GM19468 (cell line): ENCODE measurements around the gene DOCK2.

Experiments used
- ATAC-seq: cut with Tn5 transposase; IDR thresholded peaks from one replicate; pipeline ENCODE4 v1.9.1; 2021; ENCODE audit warnings: mild to moderate bottlenecking, moderate library complexity, moderate number of reproducible peaks; ENCODE audit not compliant: unreplicated experiment; ENCODE audit errors: extremely low read depth

The DOCK2 gene

GRCh38 chr5:169914766-169915165, 277.7 kb downstream of the DOCK2 start:
- ATAC-seq = no peak

GRCh38 chr5:169917500-169917899, 280.4 kb downstream of the DOCK2 start:
- no peak for ATAC-seq

GRCh38 chr5:169918228-169918627, 281.2 kb downstream of the DOCK2 start:
- ATAC-seq = no peak

- ATAC-seq = no peak
Observed at GRCh38 chr5:169920474-169920873, 283.4 kb downstream of the DOCK2 start.

GRCh38 chr5:169921384-169921783, 284.3 kb downstream of the DOCK2 start:
- no peak for ATAC-seq

- no peak for ATAC-seq
Observed at GRCh38 chr5:169921949-169922348, 284.9 kb downstream of the DOCK2 start.

- no peak for ATAC-seq
Observed at GRCh38 chr5:169922474-169922873, 285.4 kb downstream of the DOCK2 start.

- ATAC-seq = no peak
Observed at GRCh38 chr5:169923988-169924387, 286.9 kb downstream of the DOCK2 start.

- no peak for ATAC-seq
Observed at GRCh38 chr5:169933127-169933526, 296.1 kb downstream of the DOCK2 start.

- no peak for ATAC-seq
Observed at GRCh38 chr5:169933616-169934015, 296.5 kb downstream of the DOCK2 start.

GRCh38 chr5:169934990-169935389, 297.9 kb downstream of the DOCK2 start:
- ATAC-seq = no peak

- no peak for ATAC-seq
Observed at GRCh38 chr5:169935762-169936161, 298.7 kb downstream of the DOCK2 start.

GRCh38 chr5:169938439-169938838, 301.4 kb downstream of the DOCK2 start:
- no peak for ATAC-seq

GRCh38 chr5:169939731-169940130, 302.7 kb downstream of the DOCK2 start:
- ATAC-seq = no peak

GRCh38 chr5:169941542-169941941, 304.5 kb downstream of the DOCK2 start:
- no peak for ATAC-seq

GRCh38 chr5:169942181-169942580, 305.1 kb downstream of the DOCK2 start:
- ATAC-seq = no peak

- ATAC-seq = no peak
Observed at GRCh38 chr5:169943026-169943425, 306.0 kb downstream of the DOCK2 start.

- ATAC-seq = no peak
Observed at GRCh38 chr5:169944115-169944514, 307.0 kb downstream of the DOCK2 start.

- ATAC-seq = no peak
Observed at GRCh38 chr5:169944922-169945680, 308.0 kb downstream of the DOCK2 start.

GRCh38 chr5:169945831-169946261, 308.8 kb downstream of the DOCK2 start:
- ATAC-seq = no peak

- ATAC-seq = no peak
Observed at GRCh38 chr5:169946743-169947295, 309.7 kb downstream of the DOCK2 start.

GRCh38 chr5:169950333-169950732, 313.3 kb downstream of the DOCK2 start:
- ATAC-seq = no peak
